SK-N-SH treated with all-trans-retinoic acid at 6 μM for 48 hours (cell line): ENCODE data around the gene ZNF660.

Experiments used
- ATAC-seq: fragments of 200-7000 bp; cut with Tn5 transposase; 3 replicates; pipeline ENCODE4 v1.9.1; 2020; ENCODE audit warnings: mild to moderate bottlenecking, moderate library complexity
- ARNTL ChIP-seq: fragments of 450-650 bp; formaldehyde crosslinking; IDR thresholded peaks from 2 replicates; pipeline ENCODE4 v1.5.0; 2020; ENCODE audit warnings: low read depth, mild to moderate bottlenecking, moderate library complexity, borderline replicate concordance
- BACH2 ChIP-seq: fragments of 250-450 bp; sonication (Bioruptor Pico); IDR thresholded peaks from 2 replicates; pipeline ENCODE4 v1.9.0; 2021; ENCODE audit warnings: mild to moderate bottlenecking, borderline replicate concordance
- CSRNP3 ChIP-seq: fragments of 250-450 bp; sonication (Bioruptor Pico); IDR thresholded peaks from 2 replicates; pipeline ENCODE4 v1.5.1; 2021; ENCODE audit warnings: mild to moderate bottlenecking, moderate library complexity
- GLIS3 ChIP-seq: fragments of 250-450 bp; sonication (Bioruptor Pico); IDR thresholded peaks from 2 replicates; pipeline ENCODE4 v1.5.0; 2020; ENCODE audit warnings: mild to moderate bottlenecking, moderate library complexity
- ISL1 ChIP-seq: fragments of 250-450 bp; sonication (Bioruptor Pico); IDR thresholded peaks from 2 replicates; pipeline ENCODE4 v2.1.2; 2022; ENCODE audit warnings: mild to moderate bottlenecking, moderate library complexity
- OSR1 ChIP-seq: fragments of 250-450 bp; sonication (Bioruptor Pico); IDR thresholded peaks from 2 replicates; pipeline ENCODE4 v1.8.0; 2022; ENCODE audit warnings: moderate library complexity, mild to moderate bottlenecking, inconsistent platforms
- PATZ1 ChIP-seq: fragments of 250-450 bp; sonication (Bioruptor Pico); IDR thresholded peaks from 2 replicates; pipeline ENCODE4 v1.8.0; 2020; ENCODE audit warnings: mild to moderate bottlenecking, moderate library complexity, borderline replicate concordance
- PPARA ChIP-seq: fragments of 250-450 bp; sonication (Bioruptor Pico); IDR thresholded peaks from 2 replicates; pipeline ENCODE4 v1.5.0; 2020; ENCODE audit warnings: mild to moderate bottlenecking, borderline replicate concordance
- RARB ChIP-seq: fragments of 250-450 bp; sonication (Bioruptor Pico); IDR thresholded peaks from 2 replicates; pipeline ENCODE4 v1.8.0; 2021; ENCODE audit warnings: mild to moderate bottlenecking, moderate library complexity
- TOX ChIP-seq: fragments of 250-450 bp; sonication (Bioruptor Pico); IDR thresholded peaks from 2 replicates; pipeline ENCODE4 v1.8.0; 2021; ENCODE audit warnings: mild to moderate bottlenecking, moderate library complexity, borderline replicate concordance
- TSHZ2 ChIP-seq: fragments of 250-450 bp; sonication (Bioruptor Pico); IDR thresholded peaks from 2 replicates; pipeline ENCODE4 v1.5.0; 2020; ENCODE audit warnings: mild to moderate bottlenecking, moderate library complexity
- ZC3H10 ChIP-seq: fragments of 250-450 bp; sonication (Bioruptor Pico); IDR thresholded peaks from 2 replicates; pipeline ENCODE4 v1.5.1; 2021; ENCODE audit warnings: mild to moderate bottlenecking, moderate library complexity
- ZNF70 ChIP-seq: fragments of 450-650 bp; formaldehyde crosslinking; IDR thresholded peaks from 2 replicates; pipeline ENCODE4 v1.5.0; 2020; ENCODE audit warnings: mild to moderate bottlenecking, moderate library complexity
- TF ChIP-seq, protein P1 (sequence below): fragments of 250-450 bp; sonication (Bioruptor Pico); IDR thresholded peaks from 2 replicates; pipeline ENCODE4 v1.5.1; 2020; ENCODE audit warnings: low read depth, mild to moderate bottlenecking, moderate library complexity

The ZNF660 gene

DNA sequence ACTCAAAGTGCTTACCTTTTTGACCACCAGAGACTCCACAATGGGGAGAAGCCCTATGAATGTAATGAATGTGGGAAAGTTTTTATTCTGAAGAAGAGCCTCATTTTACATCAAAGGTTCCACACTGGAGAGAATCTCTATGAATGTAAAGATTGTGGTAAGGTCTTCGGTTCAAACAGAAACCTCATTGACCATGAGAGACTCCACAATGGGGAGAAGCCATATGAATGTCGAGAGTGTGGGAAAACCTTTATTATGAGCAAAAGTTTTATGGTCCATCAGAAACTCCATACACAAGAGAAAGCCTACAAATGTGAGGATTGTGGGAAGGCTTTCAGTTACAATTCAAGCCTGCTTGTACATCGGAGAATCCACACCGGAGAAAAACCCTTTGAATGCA lies 58.3 kb downstream of the ZNF660 start (continued):
- TF ChIP-seq TSHZ2 (CRISPR knock-in tag): no peak

DNA sequence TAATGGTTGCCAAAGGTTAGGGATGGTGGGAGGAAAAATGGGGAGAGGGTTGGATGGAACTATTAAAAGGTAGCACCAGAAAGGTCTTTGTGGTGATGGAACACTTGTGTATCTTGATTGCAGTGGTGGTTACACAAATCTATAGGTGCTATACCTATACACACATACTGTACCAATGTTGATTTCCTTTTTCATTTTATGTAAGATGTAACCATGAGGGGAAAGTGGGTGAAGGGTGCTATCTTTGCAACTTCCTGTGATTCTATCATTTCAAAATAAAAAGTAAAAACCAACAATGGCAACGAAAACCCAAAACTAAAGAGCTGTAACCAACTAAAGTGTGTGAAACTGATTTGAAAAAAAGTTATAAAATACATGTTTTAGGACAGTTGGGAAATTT lies 63.0 kb downstream of the ZNF660 start:
- ATAC-seq: no peak
- TF ChIP-seq RARB (no peak), ZC3H10 (no peak), ISL1 (CRISPR knock-in tag) (no peak), GLIS3 (CRISPR knock-in tag) (no peak), CSRNP3 (no peak), ARNTL (CRISPR knock-in tag) (no peak), ZNF70 (CRISPR knock-in tag) (no peak), TSHZ2 (CRISPR knock-in tag) (no peak), TOX (CRISPR knock-in tag) (no peak), BACH2 (CRISPR knock-in tag) (no peak), PPARA (CRISPR knock-in tag) (no peak), OSR1 (CRISPR knock-in tag) (no peak)
- TF ChIP-seq, protein P1, sequence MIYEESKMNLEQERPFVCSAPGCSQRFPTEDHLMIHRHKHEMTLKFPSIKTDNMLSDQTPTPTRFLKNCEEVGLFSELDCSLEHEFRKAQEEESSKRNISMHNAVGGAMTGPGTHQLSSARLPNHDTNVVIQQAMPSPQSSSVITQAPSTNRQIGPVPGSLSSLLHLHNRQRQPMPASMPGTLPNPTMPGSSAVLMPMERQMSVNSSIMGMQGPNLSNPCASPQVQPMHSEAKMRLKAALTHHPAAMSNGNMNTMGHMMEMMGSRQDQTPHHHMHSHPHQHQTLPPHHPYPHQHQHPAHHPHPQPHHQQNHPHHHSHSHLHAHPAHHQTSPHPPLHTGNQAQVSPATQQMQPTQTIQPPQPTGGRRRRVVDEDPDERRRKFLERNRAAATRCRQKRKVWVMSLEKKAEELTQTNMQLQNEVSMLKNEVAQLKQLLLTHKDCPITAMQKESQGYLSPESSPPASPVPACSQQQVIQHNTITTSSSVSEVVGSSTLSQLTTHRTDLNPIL (CRISPR knock-in tag): no peak

DNA sequence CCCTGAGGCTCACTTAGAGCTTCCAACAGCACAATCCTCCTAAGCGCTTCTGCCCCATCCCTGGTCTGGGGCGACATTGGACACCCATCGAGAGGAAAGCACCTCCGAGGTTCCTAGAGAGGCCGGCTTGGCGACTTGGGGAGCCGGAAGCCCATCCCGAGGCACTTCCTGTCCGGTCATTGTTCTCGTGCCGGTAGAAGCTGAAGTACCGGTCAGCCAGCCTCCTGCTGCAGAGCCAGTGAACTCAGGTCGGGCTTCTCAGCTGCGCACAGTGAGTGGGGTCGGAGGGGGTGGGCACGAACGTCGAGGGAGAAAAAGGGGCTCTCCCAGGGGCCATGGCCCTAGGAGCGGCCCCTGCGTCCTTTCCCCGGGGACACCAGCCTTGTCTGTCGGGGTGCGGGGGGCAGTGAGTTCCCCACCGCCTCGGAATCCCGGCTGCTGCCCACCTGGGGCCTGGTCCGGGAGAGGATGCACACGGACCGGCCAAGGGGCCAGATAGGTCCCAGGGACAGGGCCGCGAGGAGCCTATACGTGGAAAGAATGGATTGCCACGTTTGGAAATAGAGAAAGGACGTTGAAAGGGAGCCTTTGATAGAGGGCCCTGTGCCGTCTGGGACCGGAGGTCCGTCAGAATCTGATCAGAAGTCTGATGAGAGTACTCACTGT lies 63.9 kb downstream of the ZNF660 start, which contains the start of gene ZNF35:
TSS of gene ZNF35 (plus strand) at position 169 of the 666 bp plus-strand sequence. CDS start 2,336 bp downstream, outside the sequence.
- TF ChIP-seq PATZ1 (CRISPR knock-in tag) (0 out of 2 replicates have a peak, but pooled peaks have one; percentile 17), GLIS3 (CRISPR knock-in tag) (no peak), TOX (CRISPR knock-in tag) (0 out of 2 replicates have a peak, but pooled peaks have one; percentile 46)
- peak; percentile 98 for ATAC-seq
